Cerebellar nuclear complex (tissue), 1 donor: Measurements from ENCODE around the gene ZKSCAN2.

Experiments
- DNase-seq, 2 experiments: peaks; one replicate each; lab custom pipeline; 2025; lab: John Stamatoyannopoulos, UW

Gene ZKSCAN2

GRCh38 chr16:25223964-25224363 is 33.7 kb downstream of the ZKSCAN2 start:
- DNase-seq, result no peak

DNA sequence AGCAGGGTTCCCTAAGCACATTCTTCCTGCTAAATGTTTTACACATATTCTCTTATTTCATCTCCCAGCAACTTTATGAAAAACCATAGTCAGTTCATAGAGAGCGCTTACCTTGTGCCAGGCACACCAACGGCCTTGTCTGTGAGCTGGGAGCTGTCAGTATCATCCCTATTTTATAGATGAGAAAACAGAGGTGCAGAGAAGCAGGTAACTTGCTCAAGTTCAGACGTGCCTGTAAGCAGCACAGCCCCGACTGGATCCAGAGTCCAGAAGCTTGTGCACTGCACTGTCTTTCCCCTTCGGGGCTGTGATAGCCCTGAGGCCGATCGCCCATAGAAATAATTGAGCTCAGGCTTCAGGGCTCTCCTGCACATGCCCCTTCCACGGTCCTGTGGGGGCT is 34.7 kb downstream of the ZKSCAN2 start:
- no peak for DNase-seq

DNA sequence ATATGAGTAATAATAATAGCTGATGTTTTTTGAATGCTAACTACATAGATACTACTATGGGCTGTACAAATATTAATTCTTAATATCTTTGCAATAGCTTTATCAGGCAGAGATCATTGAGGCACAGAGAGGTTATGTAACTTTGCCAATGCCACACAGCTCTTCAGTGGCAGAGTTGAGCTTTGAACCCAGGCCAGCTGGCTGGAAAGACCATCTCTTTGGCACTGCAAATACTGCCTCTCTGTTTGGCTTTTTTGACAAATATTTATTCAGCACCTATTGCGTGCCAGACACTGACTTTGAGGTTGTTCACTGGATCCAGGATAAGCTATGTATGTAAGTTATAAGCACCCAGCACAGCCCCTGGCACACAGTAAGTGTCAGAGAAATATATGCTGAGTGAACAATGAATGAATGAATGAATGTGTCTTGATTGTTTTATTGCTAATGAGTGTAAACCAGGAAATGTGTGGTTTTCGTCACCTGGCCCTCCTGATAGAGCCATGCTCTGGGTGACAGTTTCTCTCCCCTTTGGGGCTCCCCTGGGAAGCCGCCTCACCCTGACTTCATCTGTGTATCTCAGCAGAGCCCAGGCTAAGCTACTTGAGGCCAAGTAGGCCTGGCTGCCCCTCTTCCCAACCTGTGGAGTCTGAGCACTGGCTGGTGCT is 38.4 kb downstream of the ZKSCAN2 start:
- DNase-seq, result no peak

DNA sequence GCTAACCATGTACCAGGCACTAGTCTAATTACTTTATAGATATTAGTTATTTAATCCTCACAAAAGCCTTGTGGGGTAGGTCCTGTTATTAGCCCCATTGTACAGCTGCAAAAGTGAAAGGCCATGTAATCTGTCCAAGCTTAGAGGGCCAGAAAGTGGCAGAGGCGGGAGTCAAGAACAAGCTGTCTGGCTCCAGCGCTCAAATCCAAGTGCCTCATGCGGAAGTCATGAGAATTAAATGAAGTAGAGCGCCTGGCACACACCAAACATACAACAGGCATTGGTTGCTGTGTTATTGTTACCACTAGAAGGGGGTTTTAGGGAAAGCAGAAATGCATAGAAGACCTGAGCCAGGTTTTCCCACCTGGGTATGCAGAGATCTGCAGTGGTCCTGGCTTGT is 39.7 kb downstream of the ZKSCAN2 start:
- DNase-seq, result no peak

DNA sequence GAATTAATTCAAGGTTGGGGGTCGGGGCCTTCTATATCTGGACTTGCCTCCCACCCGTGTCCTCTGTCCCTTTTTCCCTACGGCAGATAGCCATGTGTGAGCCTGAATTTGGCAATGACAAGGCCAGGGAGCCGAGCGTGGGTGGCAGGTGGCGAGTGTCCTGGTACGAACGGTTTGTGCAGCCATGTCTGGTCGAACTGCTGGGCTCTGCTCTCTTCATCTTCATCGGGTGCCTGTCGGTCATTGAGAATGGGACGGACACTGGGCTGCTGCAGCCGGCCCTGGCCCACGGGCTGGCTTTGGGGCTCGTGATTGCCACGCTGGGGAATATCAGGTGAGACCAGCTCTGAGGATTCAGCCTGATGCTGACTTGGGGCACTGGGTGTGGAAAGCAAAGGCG is 40.5 kb downstream of the ZKSCAN2 start:
- no peak for DNase-seq

- no peak for DNase-seq
These were observed 43.8 kb downstream of the ZKSCAN2 start for GRCh38 chr16:25213709-25214397.

DNA sequence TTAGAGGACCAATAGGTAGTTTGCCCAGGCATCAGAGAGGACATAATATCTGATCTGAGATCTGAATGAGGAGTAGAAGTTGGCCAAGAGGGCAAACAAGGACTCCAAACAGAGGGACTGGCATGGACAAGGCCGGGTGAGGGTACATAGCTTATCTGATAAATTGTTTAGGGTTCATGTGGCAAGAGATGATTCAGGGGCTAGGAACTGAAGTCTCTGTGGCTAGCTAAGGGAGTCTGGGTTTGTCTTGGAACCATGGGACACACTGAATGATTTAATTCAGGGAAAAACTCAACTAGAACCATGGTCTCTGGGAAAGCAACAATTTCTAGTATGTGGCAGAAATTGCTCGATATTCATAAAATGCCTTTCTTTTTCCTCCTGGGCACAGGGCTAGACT is 45.0 kb downstream of the ZKSCAN2 start:
- DNase-seq, result no peak

GRCh38 chr16:25210758-25211157 is 46.9 kb downstream of the ZKSCAN2 start:
- DNase-seq, result no peak

GRCh38 chr16:25199457-25199856 is 58.2 kb downstream of the ZKSCAN2 start:
- DNase-seq, result no peak

DNA sequence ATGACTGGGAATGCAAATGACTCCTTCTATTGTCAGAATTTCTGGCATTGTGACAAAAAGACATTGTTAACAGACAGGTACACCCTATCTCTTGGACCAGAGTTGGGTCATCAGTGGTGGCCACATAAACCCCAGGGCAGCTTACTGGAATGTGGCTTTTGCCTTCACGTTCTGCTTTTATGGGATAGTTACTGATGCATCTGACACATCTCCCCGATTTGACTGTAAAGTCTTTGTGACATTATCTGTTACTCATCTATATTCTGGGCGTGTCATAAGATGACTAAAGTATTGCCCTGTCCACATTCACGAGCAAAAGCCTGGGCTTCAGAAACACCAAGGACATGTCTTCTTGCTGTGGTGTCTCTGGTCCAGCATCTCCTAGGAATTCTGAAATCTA is 59.6 kb downstream of the ZKSCAN2 start:
- DNase-seq, result no peak

DNA sequence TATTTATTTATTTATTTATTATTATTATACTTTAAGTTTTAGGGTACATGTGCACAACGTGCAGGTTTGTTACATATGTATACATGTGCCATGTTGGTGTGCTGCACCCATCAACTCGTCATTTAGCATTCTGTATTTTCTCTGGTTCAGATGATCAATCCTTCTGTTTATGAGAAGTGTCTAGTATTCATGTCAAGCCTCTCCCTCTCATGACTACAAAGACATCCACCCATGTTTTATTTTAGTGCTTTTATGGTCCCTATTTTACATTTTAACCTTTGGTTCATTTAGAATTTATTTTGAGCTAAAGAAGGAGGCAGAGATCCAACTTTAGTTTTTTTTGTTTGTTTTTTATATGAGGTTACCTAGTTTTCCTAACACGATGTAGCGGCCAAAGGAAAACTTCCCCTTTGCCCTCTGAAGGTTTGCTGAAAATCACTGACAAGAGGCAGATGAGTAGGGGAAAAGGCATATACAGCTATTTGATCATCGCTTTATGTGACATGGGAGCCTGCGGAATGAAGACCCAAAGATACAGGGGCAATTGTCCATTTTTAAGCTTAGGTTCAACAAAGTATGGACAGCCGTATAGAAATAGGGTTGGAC is 63.3 kb downstream of the ZKSCAN2 start:
- DNase-seq, result no peak

GRCh38 chr16:25192096-25192495 is 65.5 kb downstream of the ZKSCAN2 start:
- no peak for DNase-seq

- no peak for DNase-seq
These were observed 68.3 kb downstream of the ZKSCAN2 start for GRCh38 chr16:25189305-25189704.

DNA sequence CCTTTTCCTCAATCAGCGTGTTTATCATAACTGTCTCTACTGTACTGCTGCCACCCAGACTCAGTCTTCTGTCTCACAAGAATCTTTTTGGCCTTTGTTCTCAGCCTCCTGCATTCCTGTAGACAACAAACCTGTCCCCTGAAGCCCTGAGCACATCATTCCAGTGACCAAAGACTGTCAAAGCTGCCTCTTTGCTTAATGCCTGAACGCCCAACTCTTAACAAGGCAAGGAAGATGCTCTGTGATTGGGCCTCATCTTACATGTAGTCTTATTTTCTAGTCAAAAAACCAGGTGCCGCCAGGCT is 70.2 kb downstream of the ZKSCAN2 start:
- no peak for DNase-seq
